Stimulated activated CD4-positive, alpha-beta T cell treated with anti-CD3 and anti-CD28 coated beads, Interleukin-12 subunit alpha, Interleukin-12 subunit beta, amount 100 ng/mL, for 48 hours (primary cell): ENCODE results near the gene DECR2.
"Not testable (repeated sequence)": the region's sequence is repeated elsewhere in the genome, so short reads cannot be mapped to it uniquely, and the experiment has no call there.

Experiments
- DNase-seq, 3 donors: peaks; one replicate each; pipeline ENCODE4 v3.0.0-alpha.2; 2020; ENCODE audit warnings: low read depth in 2 of 3, low spot score in 1 of 3

Gene DECR2

GRCh38 chr16:401468-402348 lies at the start of gene DECR2:
DECR2 (plus strand) TSS chr16:401885; CDS start chr16:401964, 79 bp downstream.
- DNase-seq, result peak; percentile 94 to 100 (median 99)

GRCh38 chr16:352547-353403 lies 48.9 kb upstream of the DECR2 start, which contains the start of gene AXIN1:
AXIN1 (minus strand) TSS chr16:352723; CDS start chr16:347025, 5,698 bp downstream.
- peak; percentile 100 for DNase-seq

- DNase-seq, result no peak
These were observed 48.0 kb upstream of the DECR2 start for GRCh38 chr16:353404-354290.

- no peak for DNase-seq
These were observed 47.3 kb upstream of the DECR2 start for GRCh38 chr16:354291-354881.

GRCh38 chr16:354971-355461 lies 46.7 kb upstream of the DECR2 start:
- no peak for DNase-seq

GRCh38 chr16:356741-357140 lies 44.9 kb upstream of the DECR2 start:
- DNase-seq, result no peak

- DNase-seq, result no peak
These were observed 42.5 kb upstream of the DECR2 start for GRCh38 chr16:359067-359763.

GRCh38 chr16:359871-360697 lies 41.6 kb upstream of the DECR2 start:
- DNase-seq, result no peak

GRCh38 chr16:360698-361336 lies 40.9 kb upstream of the DECR2 start:
- DNase-seq, result no peak

- DNase-seq, result no peak
These were observed 40.3 kb upstream of the DECR2 start for GRCh38 chr16:361341-361871.

- DNase-seq, result peak; percentile 50 to 63 (median 60)
These were observed 39.6 kb upstream of the DECR2 start for GRCh38 chr16:361872-362701.

GRCh38 chr16:362702-362999 lies 39.0 kb upstream of the DECR2 start:
- DNase-seq, result not testable (repeated sequence)

- DNase-seq, result no peak
These were observed 38.4 kb upstream of the DECR2 start for GRCh38 chr16:363110-363765.

GRCh38 chr16:363766-364490 lies 37.8 kb upstream of the DECR2 start:
- DNase-seq, result no peak

- DNase-seq, result no peak
These were observed 36.8 kb upstream of the DECR2 start for GRCh38 chr16:364595-365491.
